Stimulated activated CD8-positive, alpha-beta memory T cell treated with anti-CD3 and anti-CD28 coated beads, Interleukin-15, amount 100 ng/mL, for 48 hours (primary cell): ENCODE data around the gene ZCCHC10.
"Not testable (repeated sequence)": the region's sequence is repeated elsewhere in the genome, so short reads cannot be mapped to it uniquely, and the experiment has no call there.

ENCODE experiments used
- DNase-seq, 2 donors: peaks; one replicate each; pipeline ENCODE4 v3.0.0-alpha.2; 2020; ENCODE audit warnings: low read depth in 2 of 2

ZCCHC10 gene

GRCh38 chr5:133025804-133026663, at the start of gene ZCCHC10:
Gene ZCCHC10 (minus strand): TSS chr5:133026549. CDS start chr5:133026537, 12 bp downstream.
- DNase-seq: peak; percentile 89 to 90

GRCh38 chr5:133075572-133076536, 49.5 kb upstream of the ZCCHC10 start:
- no peak for DNase-seq

GRCh38 chr5:133072021-133072420, 45.7 kb upstream of the ZCCHC10 start:
- no peak for DNase-seq

GRCh38 chr5:133066045-133066444, 39.7 kb upstream of the ZCCHC10 start:
- DNase-seq: no peak

- DNase-seq: no peak
Observed at GRCh38 chr5:133065471-133065870, 39.1 kb upstream of the ZCCHC10 start.

- DNase-seq: no peak
Observed at GRCh38 chr5:133063965-133064364, 37.6 kb upstream of the ZCCHC10 start.

GRCh38 chr5:133062276-133062675, 35.9 kb upstream of the ZCCHC10 start:
- no peak for DNase-seq

GRCh38 chr5:133059621-133060020, 33.3 kb upstream of the ZCCHC10 start:
- DNase-seq: no peak

- DNase-seq: no peak
Observed at GRCh38 chr5:133056891-133057290, 30.5 kb upstream of the ZCCHC10 start.

GRCh38 chr5:133054697-133055471, 28.5 kb upstream of the ZCCHC10 start:
- DNase-seq: no peak

- no peak for DNase-seq
Observed at GRCh38 chr5:133053448-133053847, 27.1 kb upstream of the ZCCHC10 start.

GRCh38 chr5:133052317-133053175, 26.2 kb upstream of the ZCCHC10 start:
- peak; percentile 47 to 68 for DNase-seq

GRCh38 chr5:133051542-133052316, 25.4 kb upstream of the ZCCHC10 start, which contains the start of gene HSPA4:
Gene HSPA4 (plus strand): TSS chr5:133052013. CDS start chr5:133052251, 238 bp downstream.
- peak; percentile 94 for DNase-seq

GRCh38 chr5:133051061-133051541, 24.8 kb upstream of the ZCCHC10 start:
- no peak for DNase-seq

GRCh38 chr5:133050521-133050920, 24.2 kb upstream of the ZCCHC10 start:
- no peak for DNase-seq

GRCh38 chr5:133049726-133050048, 23.3 kb upstream of the ZCCHC10 start:
- DNase-seq: no peak

GRCh38 chr5:133048993-133049725, 22.8 kb upstream of the ZCCHC10 start:
- no peak for DNase-seq

- no peak for DNase-seq
Observed at GRCh38 chr5:133047404-133047803, 21.1 kb upstream of the ZCCHC10 start.

GRCh38 chr5:133046560-133046959, 20.2 kb upstream of the ZCCHC10 start:
- not testable (repeated sequence) for DNase-seq
